ENCODE measurements around the gene JAZF1.

- no peak for TF ChIP-seq CTCF (IDR thresholded peaks at IDR 0.05; ENCODE audit: insufficient read depth, low read length, poor library complexity, severe bottlenecking)
- no peak for TF ChIP-seq EZH2phosphoT487 (conservative IDR thresholded peaks at IDR 0.05; ENCODE audit: low read length)
Observed at GRCh38 chr7:28018856-28019465, 161.6 kb downstream of the JAZF1 start.

Measured in SU-DHL-6 (cell line).